K562 (cell line): ENCODE measurements around the gene VARS1. TPM values are rescaled to one million over a fixed set of nuclear protein-coding genes. Genes with fewer than 3 reads are reported as not detected.

Source experiments
- BCL6 ChIP-seq: fragments of 250-450 bp; sonication (Bioruptor Pico); IDR thresholded peaks from 2 replicates; pipeline ENCODE4 v1.4.0; 2020
- CEBPB ChIP-seq: fragments of 450-650 bp; IDR thresholded peaks from 2 replicates; pipeline ENCODE4 v1.6.1; 2016; ENCODE audit warnings: missing genetic modification characterization, missing compliant biosample characterization
- HDAC6 ChIP-seq: IDR thresholded peaks from 2 replicates; pipeline ENCODE4 v1.6.1; 2012; ENCODE audit warnings: low read depth, mild to moderate bottlenecking, control low read depth, inconsistent platforms, low read length, moderate library complexity
- HMGN3 ChIP-seq: IDR thresholded peaks from 2 replicates; pipeline ENCODE4 v1.6.1; 2011; ENCODE audit warnings: borderline replicate concordance, low read depth, mild to moderate bottlenecking, mixed read lengths, low read length; ENCODE audit not compliant: insufficient read length; ENCODE audit errors: extremely low read depth
- HOXB6 ChIP-seq: fragments of 250-450 bp; sonication (Bioruptor Pico); IDR thresholded peaks from 2 replicates; pipeline ENCODE4 v1.5.1; 2022; ENCODE audit warnings: mild to moderate bottlenecking, borderline replicate concordance
- IFI16 ChIP-seq: fragments of 250-450 bp; sonication (Bioruptor Pico); IDR thresholded peaks from 2 replicates; pipeline ENCODE4 v2.1.2; 2022; ENCODE audit warnings: mild to moderate bottlenecking, inconsistent platforms
- KHSRP ChIP-seq: fragments of 450-650 bp; IDR thresholded peaks from 2 replicates; pipeline ENCODE4 v1.6.1; 2017
- KLF6 ChIP-seq: fragments of 250-450 bp; sonication (Bioruptor Pico); IDR thresholded peaks from 2 replicates; pipeline ENCODE4 v1.4.0; 2020; ENCODE audit warnings: mild to moderate bottlenecking, moderate library complexity, borderline replicate concordance
- NR2C1 ChIP-seq, 2 experiments: fragments of 450-650 bp; IDR thresholded peaks; 2 replicates each; pipeline ENCODE4 v1.6.1; 2017; ENCODE audit warnings: mild to moderate bottlenecking in 2 of 2, antibody characterized with exemption in 1 of 2, inconsistent platforms in 1 of 2, missing compliant biosample characterization in 1 of 2, missing genetic modification characterization in 1 of 2
- NR3C1 ChIP-seq: sonication (generic); formaldehyde crosslinking; IDR thresholded peaks from 2 replicates; pipeline ENCODE4 v1.8.1; 2022; ENCODE audit warnings: missing genetic modification reagents
- POLR2B ChIP-seq: fragments of 450-650 bp; IDR thresholded peaks from 2 replicates; pipeline ENCODE4 v1.6.1; 2018; ENCODE audit warnings: low read depth; ENCODE audit not compliant: partially characterized antibody
- RBM34 ChIP-seq: fragments of 200-400 bp; formaldehyde crosslinking; IDR thresholded peaks from 2 replicates; pipeline ENCODE4 v1.6.1; 2018; ENCODE audit warnings: low read length, borderline replicate concordance; ENCODE audit not compliant: insufficient read depth
- SMAD4 ChIP-seq: fragments of 250-450 bp; sonication (Bioruptor Pico); conservative IDR thresholded peaks from 2 replicates; pipeline ENCODE4 v1.8.0; 2021; ENCODE audit warnings: inconsistent platforms, mild to moderate bottlenecking, moderate library complexity
- SPI1 ChIP-seq: IDR thresholded peaks from 2 replicates; pipeline ENCODE4 v1.6.1; 2011; ENCODE audit warnings: low read depth, low read length, control low read depth, borderline replicate concordance
- SRSF1 ChIP-seq: fragments of 200-400 bp; formaldehyde crosslinking; IDR thresholded peaks from 2 replicates; pipeline ENCODE4 v1.6.1; 2017; ENCODE audit warnings: mild to moderate bottlenecking, low read depth, low read length, moderate library complexity
- TBL1XR1 ChIP-seq, 2 experiments: IDR thresholded peaks; 2 replicates each; pipeline ENCODE4 v1.6.1; 2012; ENCODE audit warnings: improper control_type of control experiment in 2 of 2, low read length in 2 of 2, mild to moderate bottlenecking in 1 of 2
- TEAD2 ChIP-seq: fragments of 450-650 bp; IDR thresholded peaks from 2 replicates; pipeline ENCODE4 v1.6.1; 2016; ENCODE audit warnings: missing genetic modification characterization, control low read depth, missing compliant biosample characterization
- ZNF23 ChIP-seq: fragments of 250-450 bp; sonication (Bioruptor Pico); IDR thresholded peaks from 2 replicates; pipeline ENCODE4 v1.4.0; 2020; ENCODE audit warnings: mild to moderate bottlenecking
- ZNF263 ChIP-seq: sonication (generic); formaldehyde crosslinking; IDR thresholded peaks from 2 replicates; pipeline ENCODE4 v1.8.0; 2022; ENCODE audit warnings: mild to moderate bottlenecking, missing genetic modification reagents, borderline replicate concordance
- ZNF75A ChIP-seq: fragments of 450-650 bp; formaldehyde crosslinking; IDR thresholded peaks from 2 replicates; pipeline ENCODE4 v1.4.0; 2020; ENCODE audit warnings: mild to moderate bottlenecking
- polyA plus RNA-seq, 8 experiments: library from polyadenylated mRNA; depleted of rRNA in 4 of 8; stranded (reverse) in 5 of 8; unstranded in 3 of 8; fragments of >200 nt; fragmentation: Nextera tagmentation in 2 of 8; fragmentation: Illumina TruSeq in 1 of 8; extraction: Ambion mirVana in 2 of 8; extraction: Trizol in 1 of 8; gene quantifications; 2 replicates each; pipeline versions ENCODE4 v1.2.1 to v1.2.3, GENCODE V29; 2011 to 2014; ENCODE audit warnings: inconsistent platforms in 1 of 8, missing spikeins in 1 of 8
- total RNA-seq, 7 experiments: library from RNA; depleted of rRNA in 6 of 7; stranded (reverse); fragments of >200 nt in 6 of 7; fragmentation: Illumina TruSeq in 2 of 7; extraction: Trizol in 2 of 7; gene quantifications; 2 replicates each; pipeline versions ENCODE4 v1.2.1 to v1.2.3, GENCODE V29; 2011 to 2021; ENCODE audit warnings: low replicate concordance in 1 of 7
- TF ChIP-seq, protein P1 (sequence below): sonication (generic); formaldehyde crosslinking; IDR thresholded peaks from 2 replicates; pipeline ENCODE4 v1.8.1; 2023; ENCODE audit warnings: missing genetic modification reagents, mild to moderate bottlenecking, borderline replicate concordance
- TF ChIP-seq, protein P2 (sequence below), 2 experiments: fragments of 450-650 bp; conservative IDR thresholded peaks; 2 replicates each; pipeline ENCODE4 v1.6.1; 2017; ENCODE audit warnings: mild to moderate bottlenecking in 2 of 2, moderate library complexity in 2 of 2
- TF ChIP-seq, protein P3 (sequence below): fragments of 450-650 bp; formaldehyde crosslinking; conservative IDR thresholded peaks from 2 replicates; pipeline ENCODE4 v1.4.0; 2022; ENCODE audit warnings: mild to moderate bottlenecking, missing genetic modification characterization

VARS1 gene
- total and polyA plus RNA-seq, 9 of the 15 experiments (the other 6 are each of a cell fraction or from before 2014, with no cell fraction given), result 2.9 to 488 (median 130) TPM

- TF ChIP-seq SRSF1 (no peak), ZNF263 (CRISPR knock-in tag) (no peak), ZNF23 (CRISPR knock-in tag) (no peak), POLR2B (peak; percentile 24), KHSRP (no peak), SMAD4 (no peak), SPI1 (no peak), CEBPB (tag) (no peak), NR2C1 (IDR thresholded peaks at IDR 0.05) (no peak), NR2C1 (tag; IDR thresholded peaks at IDR 0.05) (no peak), ZNF75A (CRISPR knock-in tag) (0 out of 2 replicates have a peak, but pooled peaks have one; percentile 35), HMGN3 (no peak), KLF6 (peak; percentile 91), NR3C1 (CRISPR knock-in tag) (no peak), TBL1XR1 (IDR thresholded peaks at IDR 0.05; ENCODE audit: low read length in 2 of 2) (no peak; a peak in 1 of 4 replicates), RBM34 (no peak), HOXB6 (CRISPR knock-in tag) (no peak), IFI16 (CRISPR knock-in tag) (no peak), HDAC6 (no peak), TEAD2 (tag) (no peak), BCL6 (CRISPR knock-in tag) (no peak)
- TF ChIP-seq, protein P1, sequence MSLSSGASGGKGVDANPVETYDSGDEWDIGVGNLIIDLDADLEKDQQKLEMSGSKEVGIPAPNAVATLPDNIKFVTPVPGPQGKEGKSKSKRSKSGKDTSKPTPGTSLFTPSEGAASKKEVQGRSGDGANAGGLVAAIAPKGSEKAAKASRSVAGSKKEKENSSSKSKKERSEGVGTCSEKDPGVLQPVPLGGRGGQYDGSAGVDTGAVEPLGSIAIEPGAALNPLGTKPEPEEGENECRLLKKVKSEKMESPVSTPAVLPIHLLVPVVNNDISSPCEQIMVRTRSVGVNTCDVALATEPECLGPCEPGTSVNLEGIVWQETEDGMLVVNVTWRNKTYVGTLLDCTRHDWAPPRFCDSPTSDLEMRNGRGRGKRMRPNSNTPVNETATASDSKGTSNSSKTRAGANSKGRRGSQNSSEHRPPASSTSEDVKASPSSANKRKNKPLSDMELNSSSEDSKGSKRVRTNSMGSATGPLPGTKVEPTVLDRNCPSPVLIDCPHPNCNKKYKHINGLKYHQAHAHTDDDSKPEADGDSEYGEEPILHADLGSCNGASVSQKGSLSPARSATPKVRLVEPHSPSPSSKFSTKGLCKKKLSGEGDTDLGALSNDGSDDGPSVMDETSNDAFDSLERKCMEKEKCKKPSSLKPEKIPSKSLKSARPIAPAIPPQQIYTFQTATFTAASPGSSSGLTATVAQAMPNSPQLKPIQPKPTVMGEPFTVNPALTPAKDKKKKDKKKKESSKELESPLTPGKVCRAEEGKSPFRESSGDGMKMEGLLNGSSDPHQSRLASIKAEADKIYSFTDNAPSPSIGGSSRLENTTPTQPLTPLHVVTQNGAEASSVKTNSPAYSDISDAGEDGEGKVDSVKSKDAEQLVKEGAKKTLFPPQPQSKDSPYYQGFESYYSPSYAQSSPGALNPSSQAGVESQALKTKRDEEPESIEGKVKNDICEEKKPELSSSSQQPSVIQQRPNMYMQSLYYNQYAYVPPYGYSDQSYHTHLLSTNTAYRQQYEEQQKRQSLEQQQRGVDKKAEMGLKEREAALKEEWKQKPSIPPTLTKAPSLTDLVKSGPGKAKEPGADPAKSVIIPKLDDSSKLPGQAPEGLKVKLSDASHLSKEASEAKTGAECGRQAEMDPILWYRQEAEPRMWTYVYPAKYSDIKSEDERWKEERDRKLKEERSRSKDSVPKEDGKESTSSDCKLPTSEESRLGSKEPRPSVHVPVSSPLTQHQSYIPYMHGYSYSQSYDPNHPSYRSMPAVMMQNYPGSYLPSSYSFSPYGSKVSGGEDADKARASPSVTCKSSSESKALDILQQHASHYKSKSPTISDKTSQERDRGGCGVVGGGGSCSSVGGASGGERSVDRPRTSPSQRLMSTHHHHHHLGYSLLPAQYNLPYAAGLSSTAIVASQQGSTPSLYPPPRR, result no peak
- TF ChIP-seq, protein P2, sequence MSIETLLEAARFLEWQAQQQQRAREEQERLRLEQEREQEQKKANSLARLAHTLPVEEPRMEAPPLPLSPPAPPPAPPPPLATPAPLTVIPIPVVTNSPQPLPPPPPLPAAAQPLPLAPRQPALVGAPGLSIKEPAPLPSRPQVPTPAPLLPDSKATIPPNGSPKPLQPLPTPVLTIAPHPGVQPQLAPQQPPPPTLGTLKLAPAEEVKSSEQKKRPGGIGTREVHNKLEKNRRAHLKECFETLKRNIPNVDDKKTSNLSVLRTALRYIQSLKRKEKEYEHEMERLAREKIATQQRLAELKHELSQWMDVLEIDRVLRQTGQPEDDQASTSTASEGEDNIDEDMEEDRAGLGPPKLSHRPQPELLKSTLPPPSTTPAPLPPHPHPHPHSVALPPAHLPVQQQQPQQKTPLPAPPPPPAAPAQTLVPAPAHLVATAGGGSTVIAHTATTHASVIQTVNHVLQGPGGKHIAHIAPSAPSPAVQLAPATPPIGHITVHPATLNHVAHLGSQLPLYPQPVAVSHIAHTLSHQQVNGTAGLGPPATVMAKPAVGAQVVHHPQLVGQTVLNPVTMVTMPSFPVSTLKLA (conservative IDR thresholded peaks at IDR 0.05), result no peak
- TF ChIP-seq, protein P3, sequence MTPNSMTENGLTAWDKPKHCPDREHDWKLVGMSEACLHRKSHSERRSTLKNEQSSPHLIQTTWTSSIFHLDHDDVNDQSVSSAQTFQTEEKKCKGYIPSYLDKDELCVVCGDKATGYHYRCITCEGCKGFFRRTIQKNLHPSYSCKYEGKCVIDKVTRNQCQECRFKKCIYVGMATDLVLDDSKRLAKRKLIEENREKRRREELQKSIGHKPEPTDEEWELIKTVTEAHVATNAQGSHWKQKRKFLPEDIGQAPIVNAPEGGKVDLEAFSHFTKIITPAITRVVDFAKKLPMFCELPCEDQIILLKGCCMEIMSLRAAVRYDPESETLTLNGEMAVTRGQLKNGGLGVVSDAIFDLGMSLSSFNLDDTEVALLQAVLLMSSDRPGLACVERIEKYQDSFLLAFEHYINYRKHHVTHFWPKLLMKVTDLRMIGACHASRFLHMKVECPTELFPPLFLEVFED (CRISPR knock-in tag), result peak; percentile 61; the same call in 1 of the 2 replicates
These were observed 19.1 kb upstream of the VARS1 start (continued) for GRCh38 chr6:31814677-31815024.
